Thyroid gland (tissue), 4 donors: ENCODE data around the gene ZNF438. TPM values are rescaled to one million over a fixed set of nuclear protein-coding genes. Genes with fewer than 3 reads are reported as not detected.

Source experiments
- DNase-seq, 2 donors: peaks; one replicate each; pipeline ENCODE4 v3.0.0-alpha.2; 2019
- H3K27ac ChIP-seq, 3 donors: fragments of 200-600 bp; sonication (generic); 1 replicate in 2 of 3; 2 replicates in 1 of 3; pipeline ENCODE4 v1.5.1; 2016 to 2019; ENCODE audit warnings: mild to moderate bottlenecking in 1 of 3, moderate library complexity in 1 of 3
- H3K27me3 ChIP-seq: fragments of 200-600 bp; sonication (generic); one replicate; pipeline ENCODE4 v1.5.1; 2019
- H3K36me3 ChIP-seq, 2 donors: fragments of 200-600 bp; sonication (generic); one replicate each; pipeline ENCODE4 v1.5.1; 2016 to 2019
- H3K4me1 ChIP-seq, 2 donors: fragments of 200-600 bp; sonication (generic); one replicate each; pipeline ENCODE4 v1.5.1; 2017 to 2019
- H3K4me3 ChIP-seq, 3 donors: fragments of 200-600 bp; sonication (generic); replicated peaks in 1 of 3; 1 replicate in 2 of 3; 2 replicates in 1 of 3; pipeline ENCODE4 v1.5.1; 2016; ENCODE audit warnings: mild to moderate bottlenecking in 1 of 3
- H3K9me3 ChIP-seq: fragments of 200-600 bp; sonication (generic); one replicate; pipeline ENCODE4 v1.5.1; 2017
- CTCF ChIP-seq, 6 experiments: fragments of 200-600 bp in 3 of 6; fragments of 450-650 bp in 3 of 6; sonication (generic) in 3 of 6; IDR thresholded peaks; one replicate each; pipeline ENCODE4 v1.5.1; 2016 to 2019; ENCODE audit warnings: antibody characterized with exemption in 6 of 6, mild to moderate bottlenecking in 2 of 6, inconsistent platforms in 1 of 6, moderate library complexity in 1 of 6
- POLR2A ChIP-seq, 2 donors: fragments of 450-650 bp; IDR thresholded peaks; one replicate each; pipeline ENCODE4 v1.6.1; 2017; ENCODE audit warnings: antibody characterized with exemption in 2 of 2, mild to moderate bottlenecking in 2 of 2, moderate library complexity in 1 of 2
- WGBS, 2 donors: methylation state at CpG; one replicate each; pipeline ENCODE4 v1.1.5; 2017; 5-methylcytosine and 5-hydroxymethylcytosine counted together
- intact Hi-C: fragments of 100-400 bp; cut with DNase I; formaldehyde crosslinking; loops from one replicate; pipeline ENCODE4 v1.15.1; 2023
- total RNA-seq, 4 donors: library from RNA; depleted of rRNA; stranded (reverse); fragments of >200 nt; gene quantifications; one replicate each; pipeline ENCODE4 v1.2.3, GENCODE V29; 2016

Gene ZNF438
- total RNA-seq, 4 donors from 2014 or later = 19.2 to 21.8 (median 20.3) TPM

- H3K27ac ChIP-seq = no peak overlapping the region
- H3K4me1 ChIP-seq = peaks cover 0 to 6% of the 10 kb centered on the region in 2 donors
- DNase-seq = no peak
- no peak overlapping the region for H3K4me3 ChIP-seq
- no peaks in the 10 kb centered on the region for H3K9me3 ChIP-seq
- TF ChIP-seq POLR2A (IDR thresholded peaks at IDR 0.05) = no peak
- no peak for TF ChIP-seq CTCF (IDR thresholded peaks at IDR 0.05)
- no peaks in the 10 kb centered on the region for H3K36me3 ChIP-seq
- H3K27me3 ChIP-seq = no peaks in the 10 kb centered on the region
- intact Hi-C loops = no loop called here
These were observed 88.2 kb downstream of the ZNF438 start for GRCh38 chr10:30943451-30943850.

DNA sequence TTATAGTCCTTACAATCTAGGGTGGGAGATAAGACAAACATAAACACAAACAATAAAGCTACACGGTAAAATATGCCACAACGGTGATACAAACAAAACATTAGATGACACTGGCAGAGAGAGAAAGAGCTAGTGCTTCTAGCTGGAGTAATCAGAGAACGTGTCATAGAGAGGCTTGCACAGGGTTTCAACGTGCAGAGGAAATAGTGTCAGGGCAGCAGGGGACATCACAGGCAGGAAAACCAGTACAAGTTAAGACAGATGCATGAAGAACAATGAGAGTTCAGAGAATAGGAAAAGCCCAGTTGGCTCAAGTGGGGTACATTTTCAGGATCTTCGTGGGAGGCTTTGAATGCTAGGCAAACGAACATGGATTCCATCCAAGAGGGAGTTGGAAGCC lies 91.4 kb downstream of the ZNF438 start:
- WGBS, 2 donors = 69 to 72% methylated on average over 6 of the region's 6 CpGs
- intact Hi-C loops = no loop called here
- no peaks in the 10 kb centered on the region for H3K27me3 ChIP-seq
- DNase-seq = no peak
- no peak overlapping the region for H3K4me3 ChIP-seq
- H3K9me3 ChIP-seq = no peaks in the 10 kb centered on the region
- H3K27ac ChIP-seq = no peak overlapping the region
- peaks cover 0 to 6% of the 10 kb centered on the region in 2 donors for H3K4me1 ChIP-seq
- TF ChIP-seq CTCF (IDR thresholded peaks at IDR 0.05) = no peak
- no peak for TF ChIP-seq POLR2A (IDR thresholded peaks at IDR 0.05)
- no peaks in the 10 kb centered on the region for H3K36me3 ChIP-seq

DNA sequence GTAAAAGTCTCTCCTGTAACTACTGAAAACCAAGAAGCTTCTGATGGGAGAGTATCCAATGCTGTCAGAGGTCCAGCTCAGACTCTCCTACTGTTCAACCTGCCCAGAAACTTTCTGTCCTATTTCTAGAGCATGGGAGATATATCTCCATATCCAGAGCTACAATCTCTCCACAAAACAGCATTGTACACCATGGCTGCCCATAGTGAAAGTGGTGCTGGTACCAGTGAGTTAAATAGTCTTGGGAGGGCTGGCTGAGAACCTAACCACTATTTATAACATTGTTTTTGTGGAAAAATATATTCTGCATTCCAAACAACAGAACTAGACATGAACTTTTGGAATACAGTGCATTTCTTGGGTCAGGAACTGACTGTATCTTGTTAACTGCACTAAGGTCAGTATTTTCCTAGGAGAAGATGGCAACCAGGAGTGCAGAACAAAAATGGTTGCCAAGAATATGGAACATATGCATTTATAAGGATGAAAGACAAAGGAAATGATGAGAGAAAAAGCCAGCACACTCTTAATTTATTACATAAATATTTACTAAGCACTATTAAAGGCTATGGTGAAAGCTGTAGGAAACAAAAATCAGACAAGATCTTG lies 91.9 kb downstream of the ZNF438 start:
- H3K4me3 ChIP-seq = no peak overlapping the region
- no peak for TF ChIP-seq CTCF (IDR thresholded peaks at IDR 0.05)
- TF ChIP-seq POLR2A (IDR thresholded peaks at IDR 0.05) = no peak

DNA sequence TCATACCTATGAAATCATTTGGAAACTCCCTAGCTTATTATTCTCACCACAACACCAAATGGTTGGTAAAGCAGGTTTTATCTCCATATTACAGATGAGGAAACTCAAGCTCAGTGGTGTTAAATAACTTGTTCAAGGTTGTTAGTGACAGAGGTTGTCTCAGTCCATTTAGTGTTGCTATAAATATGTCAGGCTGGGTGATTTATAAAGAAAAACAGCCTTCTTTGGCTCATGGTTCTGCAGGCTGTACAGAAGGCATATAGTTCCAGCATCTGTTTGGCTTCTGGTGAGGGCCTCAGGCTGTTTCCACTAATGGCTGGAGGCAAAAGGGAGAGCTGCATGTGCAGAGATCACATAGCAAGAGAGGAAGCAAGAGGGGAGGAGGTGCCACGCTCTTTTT lies 96.6 kb downstream of the ZNF438 start:
- 100% methylated on average over 1 of the region's 1 CpG for WGBS, 2 donors
- Histone ChIP-seq H3K4me1 (peaks cover 0 to 3% of the 10 kb centered on the region in 2 donors), H3K27me3 (no peaks in the 10 kb centered on the region), H3K4me3 (no peak overlapping the region), H3K27ac (no peak overlapping the region), H3K9me3 (no peaks in the 10 kb centered on the region), H3K36me3 (no peaks in the 10 kb centered on the region)
- no peak for DNase-seq
- intact Hi-C loops = no loop called here
- no peak for TF ChIP-seq POLR2A (IDR thresholded peaks at IDR 0.05)

More for the DNA sequence above, 91.9 kb downstream of the ZNF438 start:
- no peaks in the 10 kb centered on the region for H3K36me3 ChIP-seq
- intact Hi-C loops = no loop called here
- no peak for DNase-seq
- no peak overlapping the region for H3K27ac ChIP-seq
- H3K27me3 ChIP-seq = no peaks in the 10 kb centered on the region
- H3K9me3 ChIP-seq = no peaks in the 10 kb centered on the region
- peaks cover 0 to 6% of the 10 kb centered on the region in 2 donors for H3K4me1 ChIP-seq

- no peaks in the 10 kb centered on the region for H3K9me3 ChIP-seq
- no peak for TF ChIP-seq POLR2A (IDR thresholded peaks at IDR 0.05)
- no peak for TF ChIP-seq CTCF (IDR thresholded peaks at IDR 0.05)
- H3K27me3 ChIP-seq = no peaks in the 10 kb centered on the region
These were observed 100.6 kb downstream of the ZNF438 start for GRCh38 chr10:30931094-30931493.

More at GRCh38 chr10:30931094-30931493, 100.6 kb downstream of the ZNF438 start:
- intact Hi-C loops = no loop called here
- DNase-seq = no peak
- no peak overlapping the region for H3K27ac ChIP-seq
- no peak overlapping the region for H3K4me3 ChIP-seq
- H3K36me3 ChIP-seq = no peaks in the 10 kb centered on the region
- H3K4me1 ChIP-seq = no peaks in the 10 kb centered on the region
